GM08714 (cell line): Measurements from ENCODE around the gene HS2ST1.

Experiments
- H3K4me3 ChIP-seq: fragments of 200-500 bp; sonication (Bioruptor generic); 2 replicates; pipeline ENCODE4 v1.5.1; 2014; ENCODE audit warnings: mild to moderate bottlenecking, low read length, inconsistent platforms
- ZNF274 ChIP-seq: IDR thresholded peaks from 2 replicates; pipeline ENCODE4 v1.6.1; 2012; ENCODE audit warnings: mild to moderate bottlenecking, low read depth, low read length

The HS2ST1 gene

DNA sequence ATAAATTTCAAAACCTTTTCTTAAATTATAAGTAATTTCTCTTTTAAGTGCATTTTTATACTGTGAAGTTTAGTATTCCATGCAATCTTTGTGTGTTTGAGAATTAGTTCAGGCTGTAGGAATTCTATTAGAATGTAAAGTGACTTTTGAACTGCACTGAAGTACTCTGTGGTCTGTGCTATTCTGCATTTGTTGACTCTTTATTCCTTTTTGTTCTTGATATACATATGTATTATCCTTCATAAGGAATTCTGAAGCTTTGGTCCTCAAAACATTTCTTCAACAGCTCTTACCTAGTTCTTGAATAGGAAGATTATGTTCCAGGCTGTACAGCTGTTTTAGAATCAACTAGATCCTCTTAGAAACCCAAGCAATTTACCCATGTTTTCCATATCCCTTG lies 158.0 kb downstream of the HS2ST1 start:
- no peak overlapping the region for H3K4me3 ChIP-seq
- no peak for TF ChIP-seq ZNF274

DNA sequence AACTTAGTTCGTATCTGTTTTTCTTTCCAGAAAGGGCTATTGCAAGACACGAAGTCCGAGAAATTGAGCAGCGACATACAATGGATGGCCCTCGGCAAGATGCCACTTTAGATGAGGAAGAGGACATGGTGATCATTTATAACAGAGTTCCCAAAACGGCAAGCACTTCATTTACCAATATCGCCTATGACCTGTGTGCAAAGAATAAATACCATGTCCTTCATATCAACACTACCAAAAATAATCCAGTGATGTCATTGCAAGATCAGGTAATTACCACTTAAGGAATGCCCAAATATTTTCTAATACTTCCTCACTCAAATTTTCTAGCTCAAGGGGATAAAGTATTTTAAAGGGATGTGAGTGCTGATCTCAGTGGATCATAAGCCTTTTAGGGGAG lies 158.5 kb downstream of the HS2ST1 start:
- no peak overlapping the region for H3K4me3 ChIP-seq
- no peak for TF ChIP-seq ZNF274

DNA sequence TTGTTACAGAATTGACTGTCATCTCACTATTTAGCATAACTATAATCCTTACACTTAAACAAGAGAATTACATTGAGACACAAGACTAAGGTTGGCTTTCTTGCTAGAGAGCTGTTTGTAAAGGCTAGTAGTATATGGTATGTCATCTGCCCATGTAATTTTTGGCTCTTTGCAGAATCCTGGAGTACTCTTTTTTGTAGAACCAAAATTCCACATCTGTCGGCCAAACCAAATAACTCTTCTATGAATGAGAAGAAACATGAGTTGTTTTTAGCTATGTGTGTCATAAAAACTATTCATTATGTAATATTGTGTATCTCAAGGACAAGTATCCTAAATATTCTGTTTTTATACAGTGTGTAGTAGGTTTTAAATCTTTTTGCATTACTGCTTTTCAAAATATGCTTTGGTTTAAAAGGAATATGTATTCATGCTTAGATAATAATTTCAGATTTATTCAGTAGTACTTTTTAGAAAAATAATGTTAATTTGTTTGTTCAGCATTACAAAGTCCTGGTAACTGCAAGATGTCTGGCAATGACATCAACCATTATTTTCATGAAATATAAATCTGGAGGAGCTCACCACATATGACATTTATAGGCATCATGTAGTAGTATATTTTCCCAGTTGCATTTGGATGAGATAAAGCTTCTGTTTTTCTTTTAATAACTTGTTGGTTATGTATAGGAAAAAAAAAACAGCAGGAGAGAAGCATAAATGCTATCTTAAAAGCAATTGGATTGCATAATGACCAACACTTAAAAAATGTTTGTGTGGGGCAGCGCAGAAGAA lies 159.8 kb downstream of the HS2ST1 start:
- no peak overlapping the region for H3K4me3 ChIP-seq
- no peak for TF ChIP-seq ZNF274

DNA sequence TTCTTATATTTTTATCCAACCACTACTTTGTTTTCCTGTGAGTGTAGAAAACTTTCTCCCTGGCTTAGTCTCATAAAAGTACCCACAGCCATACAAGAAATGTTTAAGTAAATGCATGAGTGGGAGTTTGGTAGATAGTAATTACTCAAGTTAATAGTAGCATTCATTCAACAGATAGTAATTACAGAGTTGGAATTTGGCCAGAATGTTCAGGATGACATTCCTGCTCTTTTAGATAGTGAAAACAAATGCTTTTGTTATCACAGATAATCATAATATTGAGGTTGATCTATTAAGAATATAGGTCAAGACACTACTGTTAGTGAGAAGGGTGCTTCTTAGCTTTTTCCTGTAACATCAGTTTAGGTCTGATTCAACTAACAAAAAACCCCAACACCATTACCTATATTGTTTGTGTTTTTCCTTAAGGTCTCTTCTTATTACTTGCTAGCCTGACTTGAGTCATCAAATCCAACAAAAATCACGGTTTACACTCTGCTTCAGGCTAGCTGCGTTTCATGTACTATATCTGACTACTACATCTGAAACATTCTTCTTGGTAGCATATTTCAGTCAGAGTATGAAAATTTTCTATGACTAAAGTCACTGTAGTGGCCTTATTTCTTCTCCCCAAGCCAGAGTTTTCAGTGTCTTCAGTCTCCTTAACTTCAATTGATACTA lies 163.7 kb downstream of the HS2ST1 start:
- TF ChIP-seq ZNF274: no peak
- H3K4me3 ChIP-seq: no peak overlapping the region

DNA sequence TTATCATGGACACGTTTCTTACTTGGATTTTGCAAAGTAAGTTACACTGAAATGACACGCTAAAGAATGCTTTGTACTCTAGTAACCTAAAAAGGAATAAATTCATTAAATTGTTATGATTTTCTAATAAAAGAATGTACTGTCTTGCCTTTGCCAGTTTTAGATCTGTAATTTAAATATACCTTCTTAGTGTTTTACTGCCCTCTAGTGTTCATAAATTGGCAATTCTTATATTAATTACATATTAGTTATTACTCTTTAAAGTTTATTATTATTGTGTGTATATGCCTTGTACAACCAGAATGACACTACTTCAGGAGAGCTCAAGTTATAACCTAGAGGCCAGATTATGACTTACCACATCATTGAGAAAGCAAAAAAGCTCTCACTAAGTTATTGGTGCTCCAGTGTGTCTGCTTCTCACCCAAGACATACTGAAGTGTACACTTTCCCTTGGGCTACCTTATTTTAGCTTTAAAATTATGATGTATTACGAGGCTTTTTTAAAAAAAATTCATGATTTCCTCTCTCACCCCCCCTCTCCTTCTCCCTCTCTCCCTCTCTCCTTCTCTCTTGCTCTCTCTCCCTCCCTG lies 169.9 kb downstream of the HS2ST1 start:
- no peak overlapping the region for H3K4me3 ChIP-seq

DNA sequence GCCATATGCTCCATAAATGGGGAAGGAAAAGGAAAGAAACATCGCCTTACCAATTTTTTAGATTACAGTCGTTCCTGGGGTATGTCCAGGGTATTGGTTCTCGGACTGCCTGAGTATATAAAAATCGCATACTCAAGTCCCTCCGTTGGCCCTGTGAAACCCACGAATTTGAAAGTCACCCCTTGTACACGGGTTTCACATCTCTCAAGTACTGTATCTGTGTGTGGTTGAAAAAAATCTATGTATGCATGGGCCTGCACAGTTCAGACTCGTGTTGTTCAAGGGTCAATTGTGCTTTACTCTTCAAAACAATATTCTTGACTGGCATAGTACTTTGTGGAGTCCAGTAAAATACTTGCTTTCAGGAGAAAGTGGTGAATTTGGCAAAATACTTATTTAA lies 171.7 kb downstream of the HS2ST1 start:
- H3K4me3 ChIP-seq: no peak overlapping the region
- no peak for TF ChIP-seq ZNF274

More for the DNA sequence above, 169.9 kb downstream of the HS2ST1 start:
- no peak for TF ChIP-seq ZNF274

DNA sequence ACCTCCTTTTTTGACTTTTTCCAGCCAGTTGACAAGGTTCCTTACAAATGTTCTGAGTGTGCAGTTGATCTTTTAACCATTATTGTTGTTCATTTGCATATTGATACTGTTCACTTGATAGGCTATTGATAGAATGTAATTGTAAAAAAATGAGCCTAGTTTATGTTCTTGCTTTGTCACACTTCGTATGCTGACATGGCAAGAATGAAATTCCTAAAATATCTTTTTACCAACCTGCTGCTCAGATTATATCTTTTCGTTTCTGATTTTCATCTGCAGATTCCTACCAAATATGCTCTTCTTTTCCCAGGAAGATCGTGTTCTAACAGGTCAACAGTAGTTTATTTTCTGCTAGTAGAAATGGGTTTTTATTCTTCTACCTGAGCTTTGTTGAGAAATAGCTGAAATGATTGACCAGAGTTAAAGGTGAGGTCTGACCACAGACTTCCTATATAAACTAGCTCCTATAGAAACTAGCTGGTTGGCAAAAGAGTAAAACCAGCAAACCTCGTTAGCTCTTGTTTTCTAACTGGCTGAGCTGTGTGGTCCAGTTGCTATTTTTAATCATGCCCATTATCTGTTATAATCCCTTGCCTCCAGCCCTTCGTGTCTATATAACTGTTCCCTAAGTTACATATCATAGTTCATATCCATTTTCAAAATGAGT lies 174.8 kb downstream of the HS2ST1 start:
- no peak overlapping the region for H3K4me3 ChIP-seq

DNA sequence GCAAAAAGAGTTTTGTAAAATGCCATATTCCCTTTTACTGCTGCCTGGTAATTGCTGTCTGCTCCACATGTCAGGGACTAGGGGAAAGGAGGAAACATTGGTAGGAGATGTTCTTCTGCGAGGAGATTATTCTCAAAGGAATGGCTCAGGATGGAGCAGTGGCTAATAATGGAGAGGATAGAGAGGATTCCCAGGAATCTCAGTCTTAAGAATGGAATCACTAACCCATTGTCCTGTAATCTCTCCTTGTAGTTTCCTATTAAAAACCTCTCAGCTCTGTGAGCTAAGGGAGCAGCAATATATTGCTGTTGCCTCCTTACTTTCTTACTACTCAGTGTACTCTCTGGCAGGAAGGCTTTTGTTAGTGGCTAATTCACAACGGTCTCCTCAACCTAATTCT lies 175.4 kb downstream of the HS2ST1 start:
- no peak overlapping the region; the same call in 1 of the 2 replicates for H3K4me3 ChIP-seq
- TF ChIP-seq ZNF274: no peak

More for the DNA sequence above, 174.8 kb downstream of the HS2ST1 start:
- no peak for TF ChIP-seq ZNF274

DNA sequence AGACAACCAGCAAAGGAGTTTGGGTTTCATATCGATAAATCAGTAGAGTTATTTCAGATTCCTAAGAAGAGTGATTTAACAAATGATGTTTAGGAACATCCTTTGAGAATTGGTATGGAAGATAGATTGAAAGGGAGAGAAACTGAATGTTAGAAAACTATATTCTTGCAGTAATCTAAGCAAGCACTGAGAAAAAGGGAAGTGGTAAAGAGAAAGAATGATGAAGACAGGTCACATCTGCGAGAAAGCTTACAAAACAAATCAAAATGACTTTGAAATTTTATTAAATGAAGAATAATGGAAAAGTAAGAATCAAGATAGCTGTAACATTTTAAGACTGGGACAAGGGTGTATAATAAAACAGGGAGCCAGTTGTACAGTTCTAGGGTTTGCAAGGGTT lies 177.0 kb downstream of the HS2ST1 start:
- no peak overlapping the region for H3K4me3 ChIP-seq
- TF ChIP-seq ZNF274: no peak

DNA sequence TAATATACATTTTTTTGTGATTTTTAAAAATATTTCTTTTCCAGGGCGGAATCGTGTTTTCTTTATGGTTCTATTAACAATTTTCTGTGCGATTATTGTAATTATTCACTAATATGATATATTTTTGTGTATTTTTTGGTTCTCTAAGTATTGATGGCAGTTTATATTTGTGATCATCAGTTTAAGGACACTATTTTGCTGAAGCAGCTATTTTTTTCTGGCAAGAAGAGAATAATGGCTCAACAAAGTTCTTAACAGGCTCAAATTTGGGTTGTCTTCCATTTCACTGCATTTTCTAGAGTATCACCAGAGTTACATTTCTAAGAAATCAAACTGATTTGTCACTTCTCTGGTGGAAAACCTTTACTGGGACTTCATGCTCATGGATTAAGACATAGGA lies 178.4 kb downstream of the HS2ST1 start:
- no peak for TF ChIP-seq ZNF274

DNA sequence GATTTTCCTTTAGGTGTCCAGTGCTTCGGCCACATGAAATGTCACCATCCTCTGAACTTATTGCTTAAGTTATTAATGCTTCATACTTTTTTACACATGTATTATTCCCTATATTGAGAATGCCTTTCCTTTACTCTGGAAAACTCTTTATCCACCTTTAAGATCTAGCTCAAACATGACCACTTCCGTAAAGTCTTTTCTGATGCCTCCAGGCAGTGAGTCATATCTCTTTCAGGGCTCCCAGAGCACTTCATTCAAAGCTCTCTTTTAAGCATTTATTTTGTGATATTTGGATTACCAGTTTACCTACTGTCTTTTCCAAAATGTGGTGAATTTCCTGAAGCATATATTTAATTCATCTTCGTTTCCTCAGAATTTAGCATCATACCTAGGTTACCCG lies 178.9 kb downstream of the HS2ST1 start:
- no peak for TF ChIP-seq ZNF274
- H3K4me3 ChIP-seq: no peak overlapping the region

More for the DNA sequence above, 178.4 kb downstream of the HS2ST1 start:
- no peak overlapping the region for H3K4me3 ChIP-seq

DNA sequence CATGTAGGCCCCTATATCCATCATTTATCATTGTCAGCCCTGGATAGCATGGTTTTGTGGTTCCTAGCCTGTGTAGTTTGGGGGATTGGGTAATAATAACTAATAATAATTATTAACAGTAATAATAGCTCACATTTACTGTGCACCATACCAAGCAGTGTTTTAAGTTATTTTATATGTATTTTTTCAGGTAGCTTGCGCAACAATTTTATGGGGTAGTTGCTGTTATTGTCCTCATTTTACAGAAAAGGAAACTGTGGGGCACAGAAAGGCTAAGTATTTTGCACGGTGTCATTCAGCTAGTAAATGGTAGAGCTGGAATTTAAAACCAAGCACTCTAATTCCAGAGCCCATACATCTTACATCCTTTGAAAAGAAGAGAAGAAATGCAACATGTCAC lies 179.8 kb downstream of the HS2ST1 start:
- H3K4me3 ChIP-seq: no peak overlapping the region
- TF ChIP-seq ZNF274: no peak

DNA sequence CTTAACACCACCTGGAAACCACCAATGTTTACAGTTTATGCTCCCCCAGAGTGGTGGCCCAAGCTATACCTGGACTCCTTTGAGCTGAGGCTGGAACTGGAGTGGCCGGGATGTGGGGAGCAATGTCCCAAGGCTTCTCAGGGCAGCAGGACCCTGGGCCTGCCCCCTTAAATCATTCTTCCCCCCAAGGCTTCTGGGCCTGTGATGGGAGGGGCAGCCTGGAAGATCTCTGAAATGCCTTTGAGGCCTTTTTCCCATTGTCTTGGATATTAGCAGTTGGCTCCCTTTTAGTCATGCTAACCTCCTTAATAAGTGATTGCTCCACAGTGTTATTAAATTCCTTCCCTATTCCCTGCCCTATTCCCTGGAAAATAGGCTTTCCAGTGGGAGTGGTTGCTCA lies 185.8 kb downstream of the HS2ST1 start:
- H3K4me3 ChIP-seq: no peak overlapping the region
- TF ChIP-seq ZNF274: no peak

DNA sequence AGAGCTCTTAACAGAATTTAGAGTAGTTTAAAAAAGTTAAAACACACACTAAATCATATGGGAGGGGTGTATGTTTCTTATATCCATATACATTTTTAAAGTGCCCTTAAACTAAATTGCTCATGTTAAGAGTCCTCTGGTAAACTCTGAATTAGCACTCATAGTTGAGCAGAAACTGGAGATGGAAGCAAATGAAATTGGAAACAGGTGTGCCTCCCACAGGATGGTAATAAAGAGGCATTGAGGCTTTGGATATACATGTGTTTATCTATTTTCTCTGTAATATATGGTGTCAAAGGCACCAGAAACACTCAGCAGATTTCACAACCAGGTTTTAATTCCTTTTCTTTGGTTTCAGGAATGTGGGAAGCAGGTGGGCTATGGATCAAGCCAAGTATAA lies 188.6 kb downstream of the HS2ST1 start:
- no peak overlapping the region for H3K4me3 ChIP-seq
- no peak for TF ChIP-seq ZNF274

DNA sequence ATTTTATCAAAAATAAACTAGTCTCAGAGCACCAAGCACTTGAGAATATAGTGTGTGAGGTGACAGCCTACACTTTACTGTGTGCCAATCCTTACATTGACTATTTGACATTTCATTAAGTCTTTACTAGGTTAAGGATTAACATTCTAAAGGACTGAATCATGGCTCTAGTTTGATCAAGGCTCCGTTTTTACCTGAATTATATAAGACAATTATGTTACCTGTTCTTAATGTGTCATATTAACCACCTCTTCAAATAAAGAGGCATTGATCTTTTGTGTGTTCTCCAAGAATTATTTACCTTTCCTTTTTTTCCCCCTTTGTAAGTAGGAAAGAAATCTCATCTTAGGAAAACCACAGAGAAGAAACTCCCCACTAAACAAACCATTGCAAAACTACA lies 189.7 kb downstream of the HS2ST1 start:
- H3K4me3 ChIP-seq: no peak overlapping the region
- no peak for TF ChIP-seq ZNF274

DNA sequence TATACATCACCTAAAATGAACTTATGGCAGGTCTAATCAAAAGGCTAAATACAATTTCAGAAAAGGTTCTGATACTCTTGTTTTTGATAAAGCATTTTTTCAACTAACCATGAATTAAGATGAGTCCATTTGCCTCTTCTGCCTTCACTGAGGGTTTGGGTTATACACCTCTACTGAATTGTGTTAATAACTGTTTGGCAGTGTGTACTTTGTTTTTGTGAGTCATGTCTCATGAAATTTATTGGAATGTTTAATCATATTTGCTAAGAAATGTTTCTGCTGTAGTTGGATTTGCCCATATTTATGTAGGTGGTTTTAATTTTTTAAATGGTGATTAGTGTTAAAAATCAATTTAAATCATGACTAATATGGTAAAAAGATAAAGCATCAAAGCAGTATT lies 190.5 kb downstream of the HS2ST1 start:
- H3K4me3 ChIP-seq: no peak overlapping the region
- no peak for TF ChIP-seq ZNF274
